GM21717 (cell line): ENCODE measurements around the gene PYGM.
"Not testable (repeated sequence)": the region's sequence is repeated elsewhere in the genome, so short reads cannot be mapped to it uniquely, and the experiment has no call there.

Experiments used
- ATAC-seq: cut with Tn5 transposase; IDR thresholded peaks from one replicate; pipeline ENCODE4 v1.9.1; 2021; ENCODE audit warnings: mild to moderate bottlenecking, moderate library complexity; ENCODE audit not compliant: unreplicated experiment

The PYGM gene

DNA sequence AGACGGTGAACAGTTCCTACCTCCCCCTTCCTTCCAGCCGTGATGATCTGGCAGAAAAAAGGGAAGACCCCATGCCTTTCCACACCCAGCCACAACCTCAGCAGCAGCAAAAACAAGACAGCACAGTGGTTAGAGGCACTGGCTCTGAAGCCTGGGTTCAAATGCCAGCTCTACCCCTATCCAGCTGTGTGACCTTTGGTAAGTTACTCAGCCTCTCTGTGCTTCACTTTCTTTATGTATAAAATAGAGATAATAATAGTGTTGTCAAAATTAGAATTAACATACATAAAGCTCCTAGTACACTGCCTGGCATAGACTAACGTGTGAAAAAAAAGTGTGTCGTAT lies 41.0 kb downstream of the PYGM start:
- no peak for ATAC-seq

GRCh38 chr11:64718084-64718779 lies 41.5 kb downstream of the PYGM start:
- ATAC-seq: no peak

GRCh38 chr11:64717268-64717578 lies 42.6 kb downstream of the PYGM start:
- ATAC-seq: no peak

DNA sequence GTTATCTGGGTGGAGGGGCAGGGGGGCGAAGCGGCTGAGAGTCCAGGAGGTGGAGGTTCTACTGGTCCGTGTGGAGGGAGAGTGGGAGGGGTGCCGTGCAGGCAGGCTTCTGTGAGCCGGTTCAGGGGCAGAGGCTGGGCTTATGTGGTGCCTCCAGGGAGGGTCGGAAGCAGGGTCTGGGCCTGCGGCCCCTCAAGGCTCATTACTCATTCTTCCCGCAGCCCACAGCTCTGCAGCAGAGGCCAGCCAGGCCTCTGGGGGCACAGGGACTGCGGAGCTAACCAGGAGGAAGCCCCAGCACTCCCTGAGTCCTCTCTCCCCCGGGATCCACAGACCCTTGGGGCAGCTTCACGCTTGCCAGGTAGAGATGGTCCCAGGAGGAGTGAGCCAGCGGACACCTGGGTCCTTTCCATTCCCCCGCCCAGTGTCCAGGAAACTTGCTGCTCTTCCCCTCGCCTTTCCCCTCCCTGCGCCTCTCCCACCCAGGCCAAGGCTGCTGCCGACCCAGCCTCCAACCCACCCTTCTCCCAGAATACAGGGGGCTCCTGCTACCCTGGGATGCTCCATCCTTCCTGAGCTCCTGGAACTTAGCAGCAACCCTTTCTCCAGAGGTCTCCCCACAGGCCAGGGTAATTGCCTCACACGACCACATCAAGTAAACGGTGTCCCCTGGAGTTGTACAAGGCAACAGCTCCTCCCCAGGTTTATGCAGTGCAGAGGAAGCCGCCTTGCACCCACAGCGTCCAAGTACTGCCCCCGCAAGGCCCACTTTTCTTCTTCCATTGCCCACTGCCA lies 43.1 kb downstream of the PYGM start:
- no peak for ATAC-seq

GRCh38 chr11:64715756-64716472 lies 43.9 kb downstream of the PYGM start:
- ATAC-seq: no peak

DNA sequence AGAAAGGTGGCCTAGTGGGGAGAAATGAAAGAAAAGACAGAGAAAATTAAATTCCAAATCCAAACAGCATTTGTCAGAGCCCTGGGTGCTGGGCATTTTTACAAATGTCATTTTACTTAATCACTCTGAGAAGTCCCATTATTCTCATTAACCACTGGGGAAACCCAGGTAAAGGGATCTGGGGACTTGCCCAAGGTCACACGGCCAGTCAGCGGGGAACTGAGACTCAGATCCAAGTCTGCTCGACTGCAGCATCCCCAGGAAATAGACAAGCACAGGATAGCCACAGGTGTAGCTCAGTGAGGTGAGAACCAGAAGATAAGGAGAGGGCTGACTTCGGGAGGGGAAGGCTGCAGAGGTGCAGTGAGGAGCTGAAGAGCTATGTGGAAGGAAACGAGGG lies 44.7 kb downstream of the PYGM start:
- ATAC-seq: no peak

- ATAC-seq: no peak
These were observed 45.1 kb downstream of the PYGM start for GRCh38 chr11:64714666-64715065.

DNA sequence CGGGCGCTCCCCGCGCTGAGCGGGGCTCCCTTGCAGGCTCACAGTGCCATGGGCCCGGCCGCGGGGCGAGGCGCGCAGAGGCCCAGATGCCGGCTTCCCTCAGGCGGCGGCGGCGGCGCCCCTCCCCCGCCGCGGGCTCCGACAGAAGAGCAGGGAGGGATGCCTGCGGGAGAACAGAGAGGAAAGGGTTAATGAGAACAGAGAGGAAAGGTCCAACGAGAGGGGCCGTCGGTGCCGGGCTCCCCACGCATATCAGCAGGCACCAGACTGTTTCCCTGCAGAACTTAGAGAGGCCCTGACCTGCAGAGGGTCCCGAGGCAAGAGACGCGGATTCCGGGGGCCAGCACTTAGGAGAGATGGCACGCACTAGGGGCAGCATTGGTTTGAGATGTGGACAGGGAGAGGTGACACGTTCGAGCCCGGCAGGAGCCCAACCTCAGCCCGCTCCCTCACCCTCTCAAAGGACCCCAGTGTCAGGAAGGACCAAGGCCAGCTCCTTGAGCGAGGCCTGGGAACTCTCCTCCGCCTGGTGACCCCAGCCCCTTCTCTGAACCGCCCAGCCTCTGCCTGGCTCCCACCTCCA lies 45.9 kb downstream of the PYGM start:
- ATAC-seq: no peak

DNA sequence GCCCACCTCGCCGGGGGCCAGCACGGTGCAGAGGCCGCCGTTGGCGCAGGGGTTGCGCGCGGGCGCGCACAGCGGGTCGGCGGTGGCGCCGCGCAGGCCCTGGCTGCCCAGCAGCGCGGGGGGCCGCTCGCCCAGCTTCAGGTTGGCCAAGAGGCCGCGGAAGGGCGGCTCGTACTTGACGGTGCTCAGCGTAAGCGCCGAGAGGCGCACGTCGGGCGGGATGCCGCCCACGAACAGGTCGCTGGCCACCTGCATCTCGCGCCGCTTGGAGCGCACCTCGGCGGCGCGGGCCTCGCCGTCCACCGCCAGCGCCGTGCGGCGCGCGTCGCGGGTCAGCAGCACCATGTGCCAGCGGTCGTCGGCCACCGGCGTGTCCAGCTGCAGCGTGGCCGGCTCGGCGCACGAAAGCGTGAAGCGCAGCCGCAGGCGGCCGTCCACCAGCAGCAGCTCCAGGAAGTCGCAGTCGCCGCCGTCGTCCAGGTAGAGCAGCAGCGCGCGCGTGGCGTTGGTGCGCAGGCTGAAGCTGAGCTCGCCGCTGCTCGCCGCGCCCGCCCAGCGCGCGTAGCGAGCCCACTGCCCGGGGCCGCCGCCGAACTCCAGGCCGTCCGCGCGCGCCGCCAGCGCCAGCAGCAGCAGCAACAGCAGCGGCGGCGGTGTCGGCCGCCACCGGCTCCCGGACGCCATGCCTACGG lies 46.6 kb downstream of the PYGM start:
- no peak for ATAC-seq

DNA sequence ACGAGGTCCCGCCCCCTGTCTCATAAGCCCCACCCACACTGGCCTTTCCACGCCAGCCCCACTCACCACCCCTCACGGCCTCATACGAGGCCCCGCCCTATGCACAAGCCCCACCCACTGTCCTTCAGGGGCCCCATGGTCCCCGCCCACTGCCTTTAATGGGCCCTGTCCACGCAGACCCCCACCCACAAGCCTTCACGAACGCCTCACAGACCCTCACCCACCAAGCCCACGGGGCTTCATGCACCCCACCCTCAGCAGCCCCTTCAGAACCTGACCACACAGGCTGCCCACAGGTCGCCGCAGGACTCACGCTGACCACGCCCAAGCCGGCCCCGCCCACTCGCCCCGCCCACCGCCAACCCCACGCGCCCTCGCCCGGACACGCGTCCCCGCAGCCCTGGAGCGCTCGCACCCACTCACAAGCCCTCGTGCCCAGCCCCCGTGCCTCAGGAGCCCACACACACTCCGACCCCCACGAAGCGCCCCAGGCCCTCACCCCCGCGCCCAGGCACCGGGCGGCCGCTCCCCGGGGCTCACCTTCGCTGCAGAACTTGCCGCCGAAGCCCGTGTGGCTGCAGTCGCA lies 47.3 kb downstream of the PYGM start:
- no peak for ATAC-seq

GRCh38 chr11:64711956-64712362 lies 47.8 kb downstream of the PYGM start:
- no peak for ATAC-seq

DNA sequence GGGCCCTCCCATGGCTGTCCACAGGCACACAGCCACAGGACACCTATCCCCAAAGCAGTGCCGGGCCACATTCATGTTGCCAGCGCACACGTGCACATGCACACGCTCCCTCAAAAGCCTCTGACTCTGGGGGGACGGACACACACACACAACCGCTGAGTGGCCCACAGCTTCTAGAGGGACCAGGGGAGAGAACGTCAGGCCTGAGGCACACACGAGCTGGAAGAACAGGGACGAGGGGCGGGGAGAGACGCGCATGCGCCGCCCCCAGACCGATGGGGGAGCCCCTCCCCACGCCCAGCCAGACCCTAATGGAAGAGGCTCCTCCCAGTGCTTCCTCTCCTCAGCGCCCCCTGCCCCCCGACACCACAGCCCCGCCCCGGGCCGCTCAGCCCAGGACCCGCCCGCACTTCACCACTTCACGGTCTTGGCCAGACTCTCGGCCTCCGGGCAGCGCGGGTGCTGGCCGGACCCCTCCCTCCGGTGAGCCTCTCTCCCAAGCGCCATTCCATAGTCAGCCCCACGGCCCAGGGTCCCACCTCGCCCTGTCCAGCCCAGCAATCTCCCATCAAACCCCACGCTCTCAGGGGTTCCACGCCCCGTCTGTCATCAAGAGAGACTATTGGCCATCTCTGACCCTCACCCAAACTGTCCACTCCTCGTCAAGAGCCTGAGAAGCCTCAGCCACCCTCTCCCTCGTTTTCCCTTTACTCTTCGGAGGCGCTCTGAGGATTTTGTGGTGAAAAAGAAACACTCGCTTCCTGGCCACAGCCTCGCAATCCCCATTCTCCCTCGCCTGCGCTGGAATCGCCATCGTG lies 48.4 kb downstream of the PYGM start:
- no peak for ATAC-seq

DNA sequence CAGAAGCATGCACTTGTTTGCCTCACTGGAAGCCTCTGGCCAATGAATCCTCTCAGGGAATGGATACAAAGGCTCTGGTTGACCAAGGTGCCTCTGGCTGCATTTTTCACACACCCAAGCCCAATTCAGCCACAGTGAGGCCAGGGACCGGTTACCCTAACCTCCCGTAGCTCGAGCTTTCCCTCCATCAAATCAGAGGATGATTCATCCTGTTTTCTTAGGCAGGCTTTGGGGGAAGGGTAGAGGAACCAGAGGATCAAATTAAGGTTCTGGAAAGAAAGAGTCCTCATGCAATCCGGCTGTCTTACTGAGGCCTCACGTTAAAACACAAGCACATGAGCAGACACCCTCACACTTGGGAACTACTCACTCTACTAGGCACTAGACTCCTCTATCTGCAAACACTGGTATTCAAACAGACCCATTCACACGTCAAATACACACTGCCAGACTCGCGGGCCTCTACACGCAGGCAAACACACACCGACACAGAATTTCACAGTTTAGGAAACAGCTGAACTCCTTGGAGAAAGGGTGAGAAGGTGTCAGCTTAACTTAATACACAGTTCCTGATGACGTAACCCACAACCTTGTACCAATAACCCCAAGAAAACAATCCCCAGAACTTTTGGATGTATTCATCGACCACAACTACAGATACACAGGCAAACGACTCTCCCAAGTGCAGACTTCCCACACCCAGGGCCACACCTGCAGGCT lies 49.2 kb downstream of the PYGM start:
- ATAC-seq: no peak

DNA sequence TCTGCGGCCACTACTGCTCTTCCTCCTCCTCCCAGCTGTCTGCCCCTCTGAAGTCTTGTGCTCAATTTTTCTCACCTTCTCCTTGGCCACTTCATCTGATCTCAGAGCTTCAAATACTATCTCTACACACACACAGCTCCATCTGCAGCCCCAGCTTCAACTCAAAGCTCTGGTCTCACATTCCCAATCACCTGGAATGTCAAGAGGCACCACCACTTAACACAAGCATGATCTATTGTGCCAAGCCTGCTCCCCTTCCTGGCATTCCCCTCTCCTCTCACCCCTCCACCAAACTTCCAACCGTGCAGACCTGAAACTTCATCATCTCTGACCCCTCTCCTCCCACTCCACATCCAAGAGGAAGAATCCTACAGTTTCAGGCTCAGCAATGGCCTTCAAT lies 54.3 kb downstream of the PYGM start:
- ATAC-seq: no peak

GRCh38 chr11:64703048-64703447 lies 56.7 kb downstream of the PYGM start:
- no peak for ATAC-seq

- not testable (repeated sequence) for ATAC-seq
These were observed 57.8 kb downstream of the PYGM start for GRCh38 chr11:64701956-64702355.

- ATAC-seq: no peak
These were observed 61.3 kb downstream of the PYGM start for GRCh38 chr11:64698427-64698826.

DNA sequence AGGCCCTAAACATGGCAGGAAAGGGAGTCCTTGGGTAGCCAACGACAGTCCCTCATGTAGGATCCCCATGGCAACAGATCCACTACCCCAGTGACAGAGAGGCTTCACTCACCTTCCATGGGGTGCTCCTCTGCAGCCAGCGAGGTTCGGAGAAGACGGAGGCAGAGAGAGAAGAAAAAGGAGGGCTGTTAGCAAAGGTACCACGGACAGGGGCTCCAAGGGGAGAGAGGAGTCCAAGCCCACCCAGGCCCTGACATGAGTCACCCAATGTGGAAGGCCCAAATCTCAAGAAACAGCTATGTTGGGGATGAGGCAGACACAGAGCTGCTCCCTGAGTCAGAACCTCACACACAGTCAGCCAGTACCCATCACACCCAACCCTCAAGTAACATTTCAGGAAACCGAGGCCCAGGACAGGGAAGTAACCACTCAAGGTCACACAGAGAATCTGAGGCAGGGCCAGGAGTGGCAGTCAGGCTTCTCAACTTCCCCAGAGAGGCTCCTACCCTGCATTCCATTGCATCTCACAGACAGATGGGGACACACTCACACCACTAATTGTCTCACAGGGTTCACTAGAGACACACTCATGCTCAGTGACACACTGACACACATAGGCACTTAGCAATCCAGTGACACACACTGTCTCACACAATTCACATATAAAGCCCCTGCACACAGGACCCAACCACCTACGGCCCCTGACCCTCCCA lies 62.0 kb downstream of the PYGM start:
- ATAC-seq: no peak
